ENCODE data around the gene C20orf204.

The C20orf204 gene

GRCh38 chr20:64080013-64080812, 44.2 kb downstream of the C20orf204 start, which contains the start of gene OPRL1:
TSS of gene OPRL1 (plus strand) at chr20:64080082. CDS start at chr20:64092721, 12,639 bp downstream.
- TF ChIP-seq, protein P1, sequence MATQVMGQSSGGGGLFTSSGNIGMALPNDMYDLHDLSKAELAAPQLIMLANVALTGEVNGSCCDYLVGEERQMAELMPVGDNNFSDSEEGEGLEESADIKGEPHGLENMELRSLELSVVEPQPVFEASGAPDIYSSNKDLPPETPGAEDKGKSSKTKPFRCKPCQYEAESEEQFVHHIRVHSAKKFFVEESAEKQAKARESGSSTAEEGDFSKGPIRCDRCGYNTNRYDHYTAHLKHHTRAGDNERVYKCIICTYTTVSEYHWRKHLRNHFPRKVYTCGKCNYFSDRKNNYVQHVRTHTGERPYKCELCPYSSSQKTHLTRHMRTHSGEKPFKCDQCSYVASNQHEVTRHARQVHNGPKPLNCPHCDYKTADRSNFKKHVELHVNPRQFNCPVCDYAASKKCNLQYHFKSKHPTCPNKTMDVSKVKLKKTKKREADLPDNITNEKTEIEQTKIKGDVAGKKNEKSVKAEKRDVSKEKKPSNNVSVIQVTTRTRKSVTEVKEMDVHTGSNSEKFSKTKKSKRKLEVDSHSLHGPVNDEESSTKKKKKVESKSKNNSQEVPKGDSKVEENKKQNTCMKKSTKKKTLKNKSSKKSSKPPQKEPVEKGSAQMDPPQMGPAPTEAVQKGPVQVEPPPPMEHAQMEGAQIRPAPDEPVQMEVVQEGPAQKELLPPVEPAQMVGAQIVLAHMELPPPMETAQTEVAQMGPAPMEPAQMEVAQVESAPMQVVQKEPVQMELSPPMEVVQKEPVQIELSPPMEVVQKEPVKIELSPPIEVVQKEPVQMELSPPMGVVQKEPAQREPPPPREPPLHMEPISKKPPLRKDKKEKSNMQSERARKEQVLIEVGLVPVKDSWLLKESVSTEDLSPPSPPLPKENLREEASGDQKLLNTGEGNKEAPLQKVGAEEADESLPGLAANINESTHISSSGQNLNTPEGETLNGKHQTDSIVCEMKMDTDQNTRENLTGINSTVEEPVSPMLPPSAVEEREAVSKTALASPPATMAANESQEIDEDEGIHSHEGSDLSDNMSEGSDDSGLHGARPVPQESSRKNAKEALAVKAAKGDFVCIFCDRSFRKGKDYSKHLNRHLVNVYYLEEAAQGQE (IDR thresholded peaks at IDR 0.05; ENCODE audit: insufficient read depth in 1 of 2, low read depth in 2 of 2, low read length in 2 of 2), result no peak
- TF ChIP-seq FOXP2 (optimal IDR thresholded peaks at IDR 0.05; ENCODE audit: borderline replicate concordance, extremely low read depth, extremely low read length, insufficient read depth) (no peak), POLR2AphosphoS5 (IDR thresholded peaks at IDR 0.05; ENCODE audit: low read depth, low read length) (no peak), SIN3A (IDR thresholded peaks at IDR 0.05; ENCODE audit: borderline replicate concordance, insufficient read depth, low read length) (no peak), TAF1 (IDR thresholded peaks at IDR 0.05; ENCODE audit: borderline replicate concordance, insufficient read depth, low read length) (no peak)

- TF ChIP-seq, protein P1 (IDR thresholded peaks at IDR 0.05; ENCODE audit: insufficient read depth in 1 of 2, low read depth in 2 of 2, low read length in 2 of 2), result no peak
- TF ChIP-seq FOXP2 (optimal IDR thresholded peaks at IDR 0.05; ENCODE audit: borderline replicate concordance, extremely low read depth, extremely low read length, insufficient read depth) (no peak), SIN3A (IDR thresholded peaks at IDR 0.05; ENCODE audit: borderline replicate concordance, insufficient read depth, low read length) (no peak), TAF1 (IDR thresholded peaks at IDR 0.05; ENCODE audit: borderline replicate concordance, insufficient read depth, low read length) (no peak), POLR2AphosphoS5 (IDR thresholded peaks at IDR 0.05; ENCODE audit: low read depth, low read length) (no peak)
These were observed 45.0 kb downstream of the C20orf204 start for GRCh38 chr20:64080813-64081623.

GRCh38 chr20:64081624-64081964, 45.6 kb downstream of the C20orf204 start:
- TF ChIP-seq SIN3A (IDR thresholded peaks at IDR 0.05; ENCODE audit: borderline replicate concordance, insufficient read depth, low read length) (no peak), TAF1 (IDR thresholded peaks at IDR 0.05; ENCODE audit: borderline replicate concordance, insufficient read depth, low read length) (no peak), FOXP2 (optimal IDR thresholded peaks at IDR 0.05; ENCODE audit: borderline replicate concordance, extremely low read depth, extremely low read length, insufficient read depth) (no peak), POLR2AphosphoS5 (IDR thresholded peaks at IDR 0.05; ENCODE audit: low read depth, low read length) (no peak)
- TF ChIP-seq, protein P1 (IDR thresholded peaks at IDR 0.05; ENCODE audit: insufficient read depth in 1 of 2, low read depth in 2 of 2, low read length in 2 of 2), result no peak

- TF ChIP-seq SIN3A (IDR thresholded peaks at IDR 0.05; ENCODE audit: borderline replicate concordance, insufficient read depth, low read length), result no peak
- no peak for TF ChIP-seq POLR2AphosphoS5 (IDR thresholded peaks at IDR 0.05; ENCODE audit: low read depth, low read length)
- TF ChIP-seq TAF1 (IDR thresholded peaks at IDR 0.05; ENCODE audit: borderline replicate concordance, insufficient read depth, low read length), result no peak
- TF ChIP-seq FOXP2 (optimal IDR thresholded peaks at IDR 0.05; ENCODE audit: borderline replicate concordance, extremely low read depth, extremely low read length, insufficient read depth), result no peak
- TF ChIP-seq, protein P1 (IDR thresholded peaks at IDR 0.05; ENCODE audit: insufficient read depth in 1 of 2, low read depth in 2 of 2, low read length in 2 of 2), result no peak
These were observed 46.2 kb downstream of the C20orf204 start for GRCh38 chr20:64082126-64082731.
